ENCODE measurements around the gene SEC14L2. TPM values are rescaled to one million over a fixed set of nuclear protein-coding genes. Genes with fewer than 3 reads are reported as not detected.

SEC14L2 gene
- total RNA-seq, 1 experiment from 2014 or later, result 3.9 TPM

- TF ChIP-seq HMGXB4 (CRISPR knock-in tag; IDR thresholded peaks at IDR 0.05), result no peak
- TF ChIP-seq ZNF425 (CRISPR knock-in tag; conservative IDR thresholded peaks at IDR 0.05), result no peak
These were observed 77.3 kb downstream of the SEC14L2 start (continued) for GRCh38 chr22:30474121-30474520.

Other genes with a start within 250 kb of the SEC14L2 start
- 4.6 to 7.2 TPM (median 6.1 TPM) in 3 replicates for gene LIF, start 150.3 kb upstream of the SEC14L2 start, total RNA-seq (2021)
- gene OSM, start 130.2 kb upstream of the SEC14L2 start, total RNA-seq (2021), result not detected in 3 replicates
- gene CASTOR1, start 107.5 kb upstream of the SEC14L2 start, total RNA-seq (2021), result 15.8 to 18.6 TPM (median 16.0 TPM) in 3 replicates
- gene TBC1D10A, start 70.1 kb upstream of the SEC14L2 start, total RNA-seq (2021), result 7.5 to 11.1 TPM (median 9.6 TPM) in 3 replicates
- gene SF3A1, start 40.1 kb upstream of the SEC14L2 start, total RNA-seq (2021), result 214 to 272 TPM (median 227 TPM) in 3 replicates
- gene CCDC157, start 40.0 kb upstream of the SEC14L2 start, total RNA-seq (2021), result 3.8 to 6.5 TPM (median 4.2 TPM) in 3 replicates
- 25.4 to 28.6 TPM (median 27.6 TPM) in 3 replicates for gene RNF215, start 9.6 kb upstream of the SEC14L2 start, total RNA-seq (2021)
- 75.0 to 78.7 TPM (median 75.5 TPM) in 3 replicates for gene MTFP1, start 28.8 kb downstream of the SEC14L2 start, total RNA-seq (2021)
- gene SEC14L3, start 75.0 kb downstream of the SEC14L2 start, total RNA-seq (2021), result not detected in 3 replicates
- 1.9 to 2.9 TPM (median 2.8 TPM) in 3 replicates for gene SEC14L4, start 108.7 kb downstream of the SEC14L2 start, total RNA-seq (2021)
- gene SEC14L6, start 149.7 kb downstream of the SEC14L2 start, total RNA-seq (2021), result 1.6 to 2.0 TPM (median 1.7 TPM) in 3 replicates
- gene GAL3ST1, start 177.6 kb downstream of the SEC14L2 start, total RNA-seq (2021), result 11.0 to 11.6 TPM (median 11.2 TPM) in 3 replicates
- 108 to 128 TPM (median 109 TPM) in 3 replicates for gene PES1, start 194.9 kb downstream of the SEC14L2 start, total RNA-seq (2021)
- 34.7 to 39.0 TPM (median 36.7 TPM) in 3 replicates for gene TCN2, start 210.2 kb downstream of the SEC14L2 start, total RNA-seq (2021)
- gene SLC35E4, start 238.8 kb downstream of the SEC14L2 start, total RNA-seq (2021), result 5.2 to 5.5 TPM (median 5.3 TPM) in 3 replicates